Kidney tubule cell (primary cell): ENCODE results near the gene LRRC43.
A peak's percentile ranks its signal among the peaks of the same experiment; 100 is the strongest.

Experiments
- DNase-seq: peaks from one replicate; pipeline ENCODE4 v3.0.0-alpha.2; 2018; ENCODE audit warnings: low spot score

Gene LRRC43

GRCh38 chr12:122225683-122226365 lies 42.9 kb downstream of the LRRC43 start, which contains the start of gene DIABLO:
TSS of gene DIABLO (minus strand) at chr12:122226052. CDS start at chr12:122226014, 38 bp downstream.
- peak; percentile 100 for DNase-seq

- no peak for DNase-seq
These were observed 43.6 kb downstream of the LRRC43 start for GRCh38 chr12:122226366-122227125.

- no peak for DNase-seq
These were observed 44.4 kb downstream of the LRRC43 start for GRCh38 chr12:122227341-122227740.

GRCh38 chr12:122228092-122228491 lies 45.2 kb downstream of the LRRC43 start:
- DNase-seq: no peak

- no peak for DNase-seq
These were observed 47.9 kb downstream of the LRRC43 start for GRCh38 chr12:122230798-122231197.

GRCh38 chr12:122232691-122233090 lies 49.8 kb downstream of the LRRC43 start:
- no peak for DNase-seq

- no peak for DNase-seq
These were observed 52.8 kb downstream of the LRRC43 start for GRCh38 chr12:122235741-122236140.

- DNase-seq: no peak
These were observed 55.9 kb downstream of the LRRC43 start for GRCh38 chr12:122238861-122239260.

GRCh38 chr12:122243965-122244364 lies 61.0 kb downstream of the LRRC43 start:
- no peak for DNase-seq

- no peak for DNase-seq
These were observed 61.8 kb downstream of the LRRC43 start for GRCh38 chr12:122244565-122245371.

- no peak for DNase-seq
These were observed 62.6 kb downstream of the LRRC43 start for GRCh38 chr12:122245553-122245952.

- DNase-seq: no peak
These were observed 67.1 kb downstream of the LRRC43 start for GRCh38 chr12:122250047-122250446.

GRCh38 chr12:122250536-122250935 lies 67.6 kb downstream of the LRRC43 start:
- DNase-seq: no peak
